Subcutaneous abdominal adipose tissue (tissue), 5 donors: ENCODE measurements around the gene AGPS.
"Not testable (repeated sequence)": the region's sequence is repeated elsewhere in the genome, so short reads cannot be mapped to it uniquely, and the experiment has no call there.

Source experiments
- H3K27ac ChIP-seq: one replicate; pipeline ENCODE4 v1.7.0; 2013; ENCODE audit warnings: low read depth, mild to moderate bottlenecking, inconsistent platforms, low read length, moderate library complexity
- H3K27me3 ChIP-seq, 5 donors: one replicate each; pipeline ENCODE4 v1.7.0; 2013; ENCODE audit warnings: low read length in 5 of 5, inconsistent platforms in 1 of 5; ENCODE audit not compliant: control insufficient read depth in 5 of 5, insufficient read depth in 4 of 5
- H3K36me3 ChIP-seq, 5 donors: one replicate each; pipeline ENCODE4 v1.7.0; 2013; ENCODE audit warnings: low read length in 5 of 5; ENCODE audit not compliant: control insufficient read depth in 5 of 5, insufficient read depth in 5 of 5
- H3K4me1 ChIP-seq, 5 donors: one replicate each; pipeline ENCODE4 v1.7.0; 2013; ENCODE audit warnings: low read length in 5 of 5, mild to moderate bottlenecking in 3 of 5, moderate library complexity in 1 of 5; ENCODE audit not compliant: control insufficient read depth in 5 of 5, insufficient read depth in 5 of 5
- H3K4me3 ChIP-seq, 5 donors: one replicate each; pipeline ENCODE4 v1.7.0; 2013; ENCODE audit warnings: low read length in 5 of 5, low read depth in 1 of 5
- H3K9ac ChIP-seq, 5 donors: one replicate each; pipeline ENCODE4 v1.7.0; 2013; ENCODE audit warnings: low read length in 5 of 5, mild to moderate bottlenecking in 4 of 5, moderate library complexity in 3 of 5
- H3K9me3 ChIP-seq, 5 donors: one replicate each; pipeline ENCODE4 v1.7.0; 2013; ENCODE audit warnings: low read length in 5 of 5; ENCODE audit not compliant: control insufficient read depth in 5 of 5
- donor health status: healthy.
- donor health status: healthy.
- donor health status: healthy.
- donor health status: healthy.
- donor health status: healthy.

AGPS gene

DNA sequence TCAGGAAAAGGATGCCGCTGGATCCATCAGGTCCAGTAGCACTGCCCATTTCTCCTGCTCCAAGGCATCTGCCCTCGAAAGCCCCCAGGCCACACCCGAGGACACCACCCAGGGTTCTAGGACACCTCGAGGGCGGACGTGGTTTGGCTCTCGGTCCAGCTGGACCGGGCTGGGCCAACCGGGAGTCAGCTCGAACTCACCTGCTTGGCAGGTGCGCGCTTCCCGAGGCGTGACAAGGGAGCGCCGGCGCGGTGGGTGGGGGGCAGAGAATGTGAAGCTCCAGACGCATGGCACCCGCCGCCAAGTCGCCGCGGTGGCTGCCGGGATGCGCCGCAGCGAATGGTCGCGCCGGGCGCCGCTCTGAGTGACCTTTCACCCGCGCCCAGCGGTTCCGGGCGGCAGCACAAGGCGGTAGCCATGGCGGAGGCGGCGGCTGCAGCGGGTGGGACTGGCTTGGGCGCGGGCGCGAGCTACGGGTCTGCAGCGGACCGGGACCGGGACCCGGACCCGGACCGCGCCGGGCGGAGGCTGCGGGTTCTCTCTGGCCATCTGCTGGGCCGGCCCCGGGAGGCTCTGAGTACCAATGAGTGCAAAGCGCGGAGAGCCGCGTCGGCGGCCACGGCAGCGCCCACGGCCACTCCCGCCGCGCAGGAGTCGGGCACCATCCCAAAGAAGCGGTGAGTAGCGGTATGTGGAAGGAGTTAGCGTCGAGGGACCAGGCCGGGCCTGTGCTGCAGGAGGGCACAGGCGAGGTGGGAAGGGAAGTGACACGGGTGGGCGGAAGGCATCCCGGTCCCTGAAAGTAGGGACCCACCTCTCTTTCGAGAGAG lies at the start of gene AGPS:
AGPS (plus strand) TSS at position 401 of the 830 bp plus-strand sequence; CDS start at position 418, 17 bp downstream.
- H3K9ac ChIP-seq: peak within 1 kb of the TSS; percentile 57 to 91 (median 89)
- no peaks in the 10 kb centered on the region for H3K9me3 ChIP-seq
- H3K27ac ChIP-seq: peak within 1 kb of the TSS; percentile 61
- H3K4me3 ChIP-seq: peak within 1 kb of the TSS; percentile 85 to 94 (median 90)
- H3K36me3 ChIP-seq: no peaks in the 10 kb centered on the region
- peaks cover 0 to 56% (median 44%) of the 10 kb centered on the region in 5 donors for H3K4me1 ChIP-seq
- H3K27me3 ChIP-seq: no peaks in the 10 kb centered on the region

DNA sequence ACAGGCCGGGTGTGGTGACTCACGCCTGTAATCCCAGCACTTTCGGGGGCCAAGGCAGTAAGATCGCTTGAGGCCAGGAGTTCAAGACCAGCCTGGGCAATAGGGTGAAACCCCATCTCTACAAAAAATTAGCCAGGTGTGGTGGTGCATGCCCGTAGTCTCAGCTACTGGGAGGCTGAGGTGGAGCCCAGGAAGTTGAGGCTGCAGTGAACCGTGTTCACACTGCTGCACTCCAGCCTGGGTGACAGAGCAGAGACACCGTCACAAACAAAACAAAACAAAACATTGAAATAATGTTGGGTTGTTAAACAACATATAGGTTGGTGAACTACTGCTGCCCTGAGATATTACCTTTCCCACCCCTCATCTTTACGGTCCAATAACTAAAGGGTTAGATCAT lies 48.8 kb upstream of the AGPS start:
- H3K4me3 ChIP-seq: no peak overlapping the region
- no peaks in the 10 kb centered on the region for H3K27me3 ChIP-seq
- no peak overlapping the region for H3K9ac ChIP-seq
- no peak overlapping the region for H3K27ac ChIP-seq
- H3K4me1 ChIP-seq: peaks cover 0 to 3% (median 0%) of the 10 kb centered on the region in 5 donors
- H3K36me3 ChIP-seq: peaks cover 0 to 7% (median 0%) of the 10 kb centered on the region in 5 donors
- no peaks in the 10 kb centered on the region for H3K9me3 ChIP-seq

DNA sequence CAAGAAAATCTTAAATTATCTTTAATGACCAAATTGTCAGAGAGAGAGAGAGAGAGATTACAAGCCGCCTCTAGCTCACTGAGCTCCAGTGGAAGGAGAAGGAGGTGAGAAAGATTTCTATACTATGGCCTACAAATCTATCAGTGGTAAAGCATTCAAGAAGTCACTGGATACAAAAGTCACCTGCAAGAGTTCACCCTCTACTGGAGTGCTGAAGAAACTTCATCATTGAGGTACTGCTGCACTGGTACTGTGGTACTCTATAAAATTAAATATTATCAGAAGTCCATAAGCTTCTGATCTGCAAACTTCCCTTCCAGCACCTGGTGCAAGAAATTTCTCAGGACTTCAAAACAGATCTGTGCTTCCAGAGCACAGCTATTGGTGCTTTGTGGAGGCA lies 48.3 kb upstream of the AGPS start:
- Histone ChIP-seq H3K36me3 (peaks cover 0 to 7% (median 0%) of the 10 kb centered on the region in 5 donors), H3K9ac (no peak overlapping the region), H3K4me3 (no peak overlapping the region), H3K27ac (no peak overlapping the region), H3K27me3 (no peaks in the 10 kb centered on the region), H3K4me1 (peaks cover 0 to 4% (median 0%) of the 10 kb centered on the region in 5 donors), H3K9me3 (no peaks in the 10 kb centered on the region)

DNA sequence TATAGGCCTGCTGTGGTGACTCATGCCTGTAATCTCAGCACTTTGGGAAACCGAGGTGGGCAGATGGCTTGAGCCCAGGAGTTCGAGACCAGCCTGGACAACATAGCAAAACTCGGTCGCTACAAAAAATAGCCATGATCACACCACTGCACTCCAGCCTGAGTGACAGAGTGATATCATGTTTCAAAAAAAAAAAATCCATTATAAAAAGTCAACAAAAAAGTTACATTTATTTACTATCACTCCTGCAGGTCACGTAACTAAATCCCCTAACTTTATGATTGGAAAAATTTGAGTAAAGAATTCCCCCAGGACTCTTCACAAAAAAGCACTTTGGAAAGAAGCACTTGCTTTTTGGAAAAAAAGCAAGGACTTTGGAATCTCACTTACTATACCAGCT lies 46.4 kb upstream of the AGPS start:
- Histone ChIP-seq H3K9ac (no peak overlapping the region), H3K36me3 (peaks cover 0 to 7% (median 0%) of the 10 kb centered on the region in 5 donors), H3K27me3 (no peaks in the 10 kb centered on the region), H3K4me1 (peaks cover 0 to 11% (median 2%) of the 10 kb centered on the region in 5 donors), H3K27ac (no peak overlapping the region), H3K4me3 (no peak overlapping the region), H3K9me3 (no peaks in the 10 kb centered on the region)

DNA sequence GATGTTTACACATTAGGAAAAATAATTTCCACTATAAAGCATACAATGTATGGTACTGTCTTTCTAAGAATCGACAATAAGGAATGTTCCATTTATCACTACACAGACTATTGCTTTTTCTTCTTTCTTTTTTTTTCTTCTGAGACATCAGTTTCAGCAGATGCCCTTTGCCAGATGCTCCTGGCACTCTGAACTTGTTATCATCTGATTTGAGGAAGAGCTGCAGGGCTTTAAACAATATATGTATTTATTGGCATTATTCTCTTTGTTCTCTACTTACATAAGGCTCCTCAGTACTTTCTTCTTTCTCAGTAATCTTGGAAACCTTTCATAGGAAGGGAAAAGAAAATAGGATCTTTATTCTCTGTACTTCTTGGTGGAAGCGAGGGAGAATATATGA lies 45.0 kb upstream of the AGPS start:
- H3K36me3 ChIP-seq: peaks cover 0 to 3% (median 0%) of the 10 kb centered on the region in 5 donors
- no peaks in the 10 kb centered on the region for H3K9me3 ChIP-seq
- no peak overlapping the region for H3K9ac ChIP-seq
- H3K4me3 ChIP-seq: no peak overlapping the region
- peaks cover 0 to 20% (median 12%) of the 10 kb centered on the region in 5 donors for H3K4me1 ChIP-seq
- no peak overlapping the region for H3K27ac ChIP-seq
- no peaks in the 10 kb centered on the region for H3K27me3 ChIP-seq

DNA sequence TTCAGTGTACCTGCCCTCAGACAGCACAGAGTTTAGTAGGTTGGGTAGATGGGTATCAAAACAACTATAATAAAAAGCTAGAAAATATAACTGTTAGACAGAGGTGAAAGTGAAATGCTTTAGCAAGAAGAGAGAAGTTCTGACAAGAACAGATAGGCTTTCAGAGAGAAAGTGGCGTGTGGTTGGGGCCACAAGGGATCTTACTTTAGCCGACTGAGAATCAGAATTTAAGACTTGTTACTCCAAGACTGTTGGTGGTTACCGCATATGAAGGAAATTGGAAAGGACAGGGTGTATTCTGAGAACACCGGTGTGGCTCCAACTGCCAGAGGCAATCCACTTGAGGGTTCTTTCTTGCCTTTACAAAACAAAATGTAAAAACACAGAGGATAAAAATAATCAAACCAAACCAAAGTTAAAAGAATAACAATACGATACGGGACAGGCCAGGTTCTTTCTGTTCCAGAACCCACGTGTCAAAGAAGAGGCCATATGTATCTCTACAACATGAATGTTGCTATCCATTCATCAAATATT lies 44.4 kb upstream of the AGPS start:
- Histone ChIP-seq H3K9me3 (no peaks in the 10 kb centered on the region), H3K4me1 (peaks cover 0 to 26% (median 16%) of the 10 kb centered on the region in 5 donors), H3K4me3 (no peak overlapping the region), H3K9ac (no peak overlapping the region), H3K36me3 (peaks cover 0 to 3% (median 0%) of the 10 kb centered on the region in 5 donors), H3K27ac (no peak overlapping the region), H3K27me3 (no peaks in the 10 kb centered on the region)

DNA sequence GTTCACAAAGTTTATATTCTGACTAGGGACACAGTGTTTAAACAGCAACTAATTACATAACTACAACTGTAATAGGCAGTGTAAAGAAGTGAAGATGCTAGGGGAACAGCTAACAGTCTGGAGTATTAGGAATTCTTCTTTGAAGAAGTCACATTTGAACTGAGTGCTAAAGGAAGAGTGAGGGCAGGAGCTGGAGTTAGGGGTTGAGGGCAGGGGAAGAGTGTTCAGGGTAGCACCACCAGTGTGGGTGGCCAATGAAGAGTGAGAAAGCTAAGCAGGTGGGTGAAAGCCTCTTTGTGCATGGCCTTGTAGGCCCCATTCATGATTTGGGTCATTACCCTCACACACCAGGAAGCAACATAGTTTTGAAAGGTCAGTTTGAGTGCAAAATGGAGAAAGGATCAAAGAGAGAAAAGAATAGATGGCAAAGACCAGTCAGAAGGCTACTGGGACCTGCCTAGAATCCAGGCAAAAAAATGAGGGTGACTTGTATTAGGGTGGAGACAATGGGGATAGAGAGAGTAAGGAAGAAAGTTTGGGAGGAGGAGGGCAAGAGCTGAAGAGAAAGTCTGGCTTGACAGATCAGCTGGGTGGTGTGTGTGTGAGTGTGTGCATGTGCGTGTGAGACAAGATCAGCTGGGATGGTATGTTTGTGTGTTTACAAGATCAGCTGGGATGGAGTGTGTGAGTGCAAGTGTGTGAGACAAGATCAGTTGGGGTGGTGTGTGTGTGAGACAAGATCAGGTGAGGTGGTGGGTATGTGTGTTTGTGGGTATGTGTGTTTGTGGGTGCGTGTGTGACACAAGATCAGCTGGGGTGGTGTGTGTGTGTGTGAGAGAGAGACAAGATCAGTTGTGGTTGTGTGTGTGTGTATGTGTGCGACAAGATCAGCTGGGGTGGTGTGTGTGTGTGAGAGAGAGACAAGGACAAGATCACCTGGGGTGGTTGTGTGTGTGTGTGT lies 43.6 kb upstream of the AGPS start:
- Histone ChIP-seq H3K36me3 (peaks cover 0 to 3% (median 0%) of the 10 kb centered on the region in 5 donors), H3K9ac (no peak overlapping the region), H3K27ac (no peak overlapping the region), H3K4me3 (no peak overlapping the region), H3K9me3 (no peaks in the 10 kb centered on the region), H3K4me1 (peaks cover 0 to 26% (median 16%) of the 10 kb centered on the region in 5 donors), H3K27me3 (no peaks in the 10 kb centered on the region)

DNA sequence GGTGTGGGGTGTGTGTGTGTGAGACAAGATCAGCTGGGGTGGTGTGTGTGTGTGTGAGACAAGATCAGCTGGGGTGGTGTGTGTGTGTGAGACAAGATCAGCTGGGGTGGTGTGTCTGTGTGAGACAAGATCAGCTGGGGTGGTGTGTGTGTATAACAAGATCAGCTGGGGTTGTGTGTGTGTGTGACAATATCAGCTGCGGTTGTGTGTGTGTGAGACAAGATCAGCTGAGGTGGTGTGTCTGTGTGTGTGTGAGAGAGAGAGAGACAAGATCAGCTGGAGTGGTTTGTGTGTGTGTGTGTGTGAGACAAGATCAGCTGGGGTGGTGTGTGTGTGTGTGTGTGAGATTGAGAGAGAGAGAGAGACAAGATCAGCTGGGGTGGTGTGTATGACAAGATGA lies 41.9 kb upstream of the AGPS start:
- H3K36me3 ChIP-seq, H3K27ac ChIP-seq, H3K4me3 ChIP-seq, H3K9ac ChIP-seq, H3K27me3 ChIP-seq, H3K9me3 ChIP-seq: not testable (repeated sequence)
- peaks cover 0 to 26% (median 16%) of the 10 kb centered on the region in 5 donors for H3K4me1 ChIP-seq

DNA sequence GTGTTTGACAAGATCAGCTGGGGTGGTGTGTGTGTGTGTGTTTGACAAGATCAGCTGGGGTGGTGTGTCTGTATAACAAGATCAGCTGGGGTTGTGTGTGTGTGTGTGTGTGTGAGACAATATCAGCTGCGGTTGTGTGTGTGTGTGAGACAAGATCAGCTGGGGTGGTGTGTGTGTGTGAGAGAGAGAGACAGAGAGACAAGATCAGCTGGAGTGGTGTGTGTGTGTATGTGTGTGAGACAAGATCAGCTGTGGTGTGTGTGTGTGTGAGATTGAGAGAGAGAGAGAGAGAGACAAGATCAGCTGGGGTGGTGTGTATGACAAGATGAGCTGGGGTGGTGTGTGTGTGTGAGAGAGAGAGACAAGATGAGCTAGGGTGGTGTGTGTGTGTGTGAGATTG lies 41.5 kb upstream of the AGPS start:
- not testable (repeated sequence) for H3K27me3 ChIP-seq, H3K36me3 ChIP-seq, H3K9ac ChIP-seq, H3K9me3 ChIP-seq, H3K4me3 ChIP-seq
- H3K4me1 ChIP-seq: peaks cover 0 to 26% (median 16%) of the 10 kb centered on the region in 5 donors
- H3K27ac ChIP-seq: peak overlapping the region; percentile 17
